ENCODE data around the gene RAC3.

GRCh38 chr17:82016061-82016874 is 15.2 kb upstream of the RAC3 start:
- TF ChIP-seq CTCF (IDR thresholded peaks at IDR 0.05; ENCODE audit: low read depth, low read length, missing input control) (no peak), REST (IDR thresholded peaks at IDR 0.05) (no peak)

Measured in liver (tissue), 2 donors.